Activated CD8-positive, alpha-beta memory T cell treated with anti-CD3 and anti-CD28 coated beads, Interleukin-2, amount 50 U/mL, for 4 hours (primary cell): ENCODE measurements around the gene ETV3.

ENCODE experiments used
- DNase-seq: peaks from one replicate; pipeline ENCODE4 v3.0.0-alpha.2; 2020

ETV3 gene

DNA sequence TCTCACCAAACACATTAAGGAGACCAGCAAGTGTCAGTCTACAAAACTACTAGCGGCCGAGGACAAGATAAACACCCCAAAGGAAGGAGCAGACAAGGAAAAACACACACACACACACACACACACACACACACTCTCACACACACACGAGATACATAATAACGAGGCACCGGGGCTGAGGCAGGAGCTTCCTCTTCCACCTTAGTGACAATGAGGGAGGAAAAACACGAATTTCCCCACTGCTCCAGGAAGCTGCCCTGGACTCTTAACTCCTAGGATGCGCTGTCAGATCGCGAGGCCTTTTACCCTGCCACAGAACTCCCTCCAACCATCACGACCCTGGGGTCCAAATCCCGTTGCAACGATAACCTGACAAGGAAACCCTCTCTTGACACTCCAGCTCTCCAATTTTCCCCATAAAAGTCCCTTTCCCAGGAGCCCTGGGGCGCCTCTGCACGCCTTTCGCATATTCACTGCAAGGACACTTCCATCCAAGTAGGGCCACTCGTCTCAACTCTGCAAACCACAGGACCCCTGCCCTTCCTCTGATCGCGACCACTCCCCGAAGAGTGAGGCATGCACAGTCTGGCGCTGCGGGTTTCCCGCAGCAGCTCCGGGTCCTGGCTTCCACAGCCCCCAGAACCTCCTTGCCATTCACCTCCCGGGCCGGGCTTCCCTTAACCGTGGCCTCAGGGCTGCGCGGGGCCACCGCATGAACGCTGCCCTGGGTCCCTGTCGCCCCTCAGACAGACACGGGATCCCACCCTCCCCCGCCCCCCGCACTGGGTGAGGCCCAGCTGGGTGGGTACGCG, 581 bp downstream of the ETV3 start:
- DNase-seq, result no peak

DNA sequence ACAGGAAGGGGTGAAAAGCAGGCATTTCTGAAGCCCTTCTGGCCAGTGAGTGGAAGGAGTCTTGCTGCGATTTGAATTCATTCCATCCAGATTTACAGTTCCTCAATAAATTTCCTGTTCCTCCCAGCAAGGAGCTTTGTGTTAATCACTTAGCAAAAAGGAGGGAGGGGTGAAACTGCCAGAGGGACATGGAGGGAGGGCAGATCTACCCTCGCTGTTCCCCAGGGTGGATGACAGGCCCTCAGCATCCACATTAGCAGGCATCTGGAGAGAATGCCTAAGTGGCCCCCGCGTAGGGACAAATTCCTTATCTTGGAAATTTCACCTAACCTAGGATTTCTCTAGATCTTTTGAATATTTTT, 1.2 kb downstream of the ETV3 start:
- DNase-seq, result no peak

DNA sequence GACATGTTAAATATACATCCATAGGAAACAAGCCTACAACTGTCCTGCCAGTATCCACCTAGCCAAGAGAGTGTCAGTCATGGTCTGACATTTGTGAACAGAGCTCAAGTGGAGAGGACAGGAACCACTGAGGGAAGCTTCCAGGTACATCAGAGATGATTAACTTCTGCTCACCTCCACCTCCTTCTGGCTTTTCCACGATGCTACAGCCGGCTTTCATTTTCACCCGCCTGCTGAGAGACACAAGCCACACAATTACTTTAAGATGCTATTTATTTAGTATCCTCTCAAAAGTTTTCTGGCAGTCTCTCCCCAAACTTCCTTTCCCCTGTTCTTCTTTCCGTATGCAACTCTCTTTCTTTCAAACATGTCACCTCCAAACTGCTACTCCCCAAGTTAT, 2.1 kb downstream of the ETV3 start:
- DNase-seq, result no peak

DNA sequence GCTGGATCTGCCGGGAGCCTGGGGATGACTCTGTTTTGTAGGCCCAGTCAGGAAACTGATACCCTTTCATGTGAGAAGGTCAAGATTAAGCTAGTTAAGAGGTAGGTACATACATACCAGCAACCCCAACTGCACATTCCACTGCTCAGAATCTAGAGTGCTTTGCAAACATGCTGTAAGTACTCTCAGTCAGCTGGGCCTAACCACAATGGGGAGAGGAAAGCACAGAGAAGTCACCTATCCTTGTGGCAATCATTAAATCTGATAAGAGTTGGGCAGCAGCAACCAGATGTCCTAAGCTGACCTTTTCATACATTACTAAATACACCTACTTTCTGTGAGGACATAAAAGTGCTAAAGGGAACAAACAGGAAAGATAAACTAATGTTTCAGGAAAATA, 2.5 kb downstream of the ETV3 start:
- DNase-seq, result no peak

DNA sequence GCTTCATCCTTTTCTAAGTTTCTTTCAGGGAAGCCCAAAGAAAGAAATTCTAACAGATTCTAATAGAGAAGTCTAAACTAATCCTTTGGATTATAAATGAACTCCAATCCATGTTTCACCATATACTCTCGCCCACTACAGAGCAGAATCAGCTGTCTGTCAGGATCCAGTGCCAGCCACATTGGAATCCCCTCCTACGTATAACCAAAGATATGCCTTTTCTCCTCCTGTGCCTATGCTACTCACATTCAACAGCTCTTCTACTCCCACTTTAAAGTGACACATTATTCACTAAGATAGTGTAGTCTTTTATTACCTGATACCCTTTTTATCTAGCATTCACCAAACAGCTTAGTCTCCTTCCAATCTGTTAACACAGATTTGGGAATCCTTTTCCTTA, 3.1 kb downstream of the ETV3 start:
- no peak for DNase-seq

DNA sequence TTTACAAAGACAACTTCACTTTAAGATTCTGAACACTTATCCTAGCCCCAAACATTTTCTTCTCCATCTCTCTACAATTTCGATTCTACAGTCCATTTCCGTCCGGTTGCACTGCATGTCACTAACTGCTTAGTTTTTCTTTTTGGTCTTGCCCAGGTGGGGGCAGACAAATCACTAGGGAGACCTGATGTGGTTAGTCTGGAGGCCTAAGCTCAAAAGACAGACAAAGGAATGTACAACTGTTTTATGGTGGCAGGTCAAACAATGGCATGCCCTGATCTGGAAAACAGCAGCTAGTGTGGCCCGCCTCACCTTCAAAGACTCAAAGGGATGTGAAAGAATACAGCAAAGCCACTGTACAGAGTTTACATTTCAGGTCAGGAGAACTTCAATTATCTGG, 3.8 kb downstream of the ETV3 start:
- no peak for DNase-seq

DNA sequence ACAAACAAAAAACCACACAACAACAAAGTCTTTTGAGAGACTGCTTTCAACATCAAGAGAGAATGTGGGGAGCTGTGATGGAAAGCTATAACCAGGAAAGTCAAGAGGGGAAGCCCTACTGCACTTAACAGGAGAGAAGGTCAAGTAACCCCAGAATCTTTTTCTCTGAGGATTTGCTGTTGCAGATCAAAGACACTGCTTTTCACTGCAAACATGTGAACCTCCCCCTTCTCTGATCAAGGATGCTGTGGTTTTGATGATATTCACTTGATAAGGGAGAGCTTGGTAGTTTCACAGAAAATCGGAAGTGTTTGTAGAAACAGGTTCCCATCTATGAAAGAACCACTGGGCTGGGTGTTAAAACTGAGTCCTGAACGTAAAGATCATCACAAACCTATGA, 4.8 kb downstream of the ETV3 start:
- DNase-seq, result no peak

DNA sequence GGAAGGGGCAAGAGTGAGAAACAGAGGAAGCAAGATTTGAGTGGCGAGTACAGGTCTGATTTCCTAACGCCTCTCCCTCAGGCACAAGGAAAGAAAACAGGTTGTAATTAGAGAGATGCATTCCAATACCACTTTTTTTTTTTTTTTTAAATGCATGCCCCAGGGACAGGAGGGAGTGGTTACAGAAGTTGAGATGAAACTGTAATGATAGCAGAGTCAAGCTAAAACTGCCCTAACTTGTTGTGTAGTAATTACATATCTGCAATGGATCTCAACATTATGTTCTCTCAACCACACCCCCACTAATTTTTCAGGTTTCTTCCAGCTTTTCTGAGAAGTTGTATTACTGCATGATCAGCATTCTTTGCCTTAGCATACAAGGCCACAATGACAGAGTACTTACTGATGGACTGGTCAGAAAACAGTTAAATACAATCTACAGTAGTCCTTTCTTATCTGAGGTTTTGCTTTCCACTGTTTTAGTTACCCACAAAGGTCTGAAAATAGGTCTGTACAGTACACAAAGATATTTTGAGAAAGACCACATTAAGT, 5.5 kb downstream of the ETV3 start:
- no peak for DNase-seq

DNA sequence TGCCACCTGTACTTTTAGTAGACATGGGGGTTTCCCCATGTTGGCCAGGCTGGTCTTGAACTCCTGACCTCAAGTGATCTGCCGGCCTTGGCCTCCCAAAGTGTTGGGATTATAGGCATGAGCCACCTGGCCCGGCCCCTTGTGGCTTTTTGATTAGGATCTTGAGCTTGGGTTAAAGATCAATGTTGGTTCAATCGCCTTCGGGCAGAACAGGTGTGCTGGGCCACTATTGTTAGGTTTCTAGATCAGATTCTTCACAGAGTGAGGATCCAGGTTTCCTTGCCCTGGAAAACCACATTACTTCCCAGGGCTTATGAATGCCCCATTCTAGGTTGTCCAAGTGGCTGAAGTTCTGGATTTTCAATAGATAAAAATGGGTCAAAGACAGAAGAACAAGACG, 6.1 kb downstream of the ETV3 start:
- DNase-seq, result no peak

DNA sequence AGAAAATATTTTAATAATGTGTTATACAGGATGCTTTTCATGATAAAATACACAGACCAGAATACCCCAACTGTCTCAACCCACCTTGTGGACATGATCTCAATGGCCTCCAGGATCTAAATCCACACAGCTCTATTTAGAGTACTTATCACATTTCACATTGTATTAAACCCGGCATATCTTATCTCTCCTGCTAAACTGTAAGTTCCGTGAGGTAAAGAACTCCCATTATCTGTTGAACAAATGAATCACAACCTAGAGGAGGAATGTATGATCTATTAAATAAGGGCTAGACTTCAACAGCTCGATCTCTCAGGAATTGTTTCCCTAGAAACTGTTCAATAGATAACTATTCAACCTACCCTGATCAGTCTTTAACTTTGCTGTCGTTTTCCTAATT, 6.9 kb downstream of the ETV3 start:
- no peak for DNase-seq

DNA sequence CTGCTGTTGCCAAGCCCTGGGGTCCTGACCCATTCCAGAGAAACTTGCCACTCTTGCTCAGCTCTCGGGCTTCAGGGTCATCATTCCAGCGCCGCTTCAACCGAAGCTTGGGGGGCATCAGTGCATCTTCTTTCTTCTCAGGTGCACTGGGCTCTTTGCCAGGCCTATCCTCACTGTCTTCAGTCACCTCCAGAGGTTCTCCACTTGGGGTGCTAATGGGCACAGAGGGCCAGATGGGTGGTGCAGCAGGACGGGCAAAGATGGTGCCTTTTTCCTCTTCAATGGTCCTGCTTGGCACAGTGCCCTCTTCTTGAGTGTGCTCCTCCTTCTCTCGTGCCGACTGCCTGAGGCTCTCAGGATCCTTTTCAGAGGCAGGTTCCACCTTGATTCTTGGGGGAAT, 13.3 kb downstream of the ETV3 start:
- no peak for DNase-seq

DNA sequence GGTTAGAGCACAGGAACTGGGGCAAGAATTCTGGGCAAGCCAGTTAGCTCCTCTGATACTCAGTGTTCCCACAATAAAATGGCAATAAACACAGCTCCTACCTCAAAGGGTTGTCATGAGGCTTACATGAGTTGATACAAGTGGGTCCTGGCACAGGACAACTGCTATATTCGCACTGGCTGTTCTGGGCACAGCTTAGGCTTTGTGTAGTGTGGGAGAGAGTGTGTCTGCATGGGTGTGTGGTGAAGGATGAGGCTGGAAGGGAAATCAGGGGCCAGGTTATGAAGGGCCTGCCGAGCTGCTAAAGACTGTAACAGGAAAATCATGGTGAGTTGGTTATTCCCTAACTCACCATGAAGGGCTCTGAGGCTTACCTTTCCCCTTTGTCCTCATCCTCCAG, 18.7 kb downstream of the ETV3 start:
- DNase-seq, result no peak

DNA sequence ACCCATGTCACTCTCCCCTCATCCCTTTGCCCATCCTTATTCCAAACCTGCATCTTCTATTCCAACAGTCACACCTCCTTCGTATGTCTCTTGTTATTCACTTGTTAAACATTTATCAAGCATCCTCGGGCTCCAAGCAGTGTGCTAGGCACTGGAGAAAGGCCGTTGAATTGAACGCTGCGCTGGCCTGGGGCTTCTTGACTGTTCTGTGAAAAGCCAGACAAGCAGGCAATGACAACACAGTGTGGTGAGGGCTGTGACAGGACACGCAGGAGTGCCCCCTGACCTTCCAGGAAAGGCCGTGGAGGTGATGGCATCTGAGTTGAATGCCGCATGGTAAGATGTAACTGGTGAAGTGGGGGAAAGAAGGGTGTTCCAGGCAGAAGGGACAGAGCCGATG, 19.2 kb downstream of the ETV3 start:
- DNase-seq, result no peak

DNA sequence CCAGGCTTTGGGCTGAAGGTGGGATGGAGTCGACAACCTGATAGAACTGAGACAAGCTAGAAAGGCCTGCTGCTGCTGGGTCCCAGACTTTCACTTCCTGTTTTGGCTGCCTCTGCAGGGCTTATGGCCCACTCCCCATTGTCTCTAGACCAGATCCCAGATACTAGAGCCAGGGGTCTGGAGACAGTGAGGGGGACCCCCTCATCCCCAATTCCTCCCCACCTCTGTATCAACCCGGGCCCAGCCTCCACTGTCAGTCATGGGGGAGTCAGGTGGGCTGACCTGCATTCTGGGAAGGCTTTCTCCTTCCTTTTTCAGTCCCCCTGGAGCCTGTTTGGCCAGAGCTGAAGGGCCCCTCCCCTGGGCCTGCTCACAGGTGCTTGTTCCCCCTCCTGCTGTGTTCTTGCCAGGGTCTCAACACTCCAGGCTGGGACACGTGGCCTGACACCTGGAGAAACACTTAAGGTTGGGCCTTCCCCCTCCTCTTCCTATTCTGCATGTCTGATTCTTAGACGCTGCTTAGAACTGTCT, 20.6 kb downstream of the ETV3 start:
- DNase-seq, result no peak

DNA sequence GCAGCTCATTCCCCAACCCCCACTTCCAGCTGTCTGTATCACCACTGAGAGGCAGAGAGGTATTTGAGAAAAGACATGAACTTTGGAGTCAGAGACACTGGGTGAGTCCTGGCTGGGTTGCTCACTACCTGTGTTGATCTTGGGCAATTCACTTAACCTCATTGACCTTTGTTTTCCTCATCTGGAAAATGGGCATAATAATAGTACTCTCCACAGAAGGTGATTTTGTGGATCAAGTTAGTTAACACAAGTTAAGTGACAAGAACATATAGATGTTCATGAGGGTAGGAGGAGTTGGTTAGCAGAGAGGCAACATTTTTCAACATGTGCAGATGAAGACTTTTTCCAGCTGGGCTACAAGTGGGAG, 21.5 kb downstream of the ETV3 start:
- no peak for DNase-seq

DNA sequence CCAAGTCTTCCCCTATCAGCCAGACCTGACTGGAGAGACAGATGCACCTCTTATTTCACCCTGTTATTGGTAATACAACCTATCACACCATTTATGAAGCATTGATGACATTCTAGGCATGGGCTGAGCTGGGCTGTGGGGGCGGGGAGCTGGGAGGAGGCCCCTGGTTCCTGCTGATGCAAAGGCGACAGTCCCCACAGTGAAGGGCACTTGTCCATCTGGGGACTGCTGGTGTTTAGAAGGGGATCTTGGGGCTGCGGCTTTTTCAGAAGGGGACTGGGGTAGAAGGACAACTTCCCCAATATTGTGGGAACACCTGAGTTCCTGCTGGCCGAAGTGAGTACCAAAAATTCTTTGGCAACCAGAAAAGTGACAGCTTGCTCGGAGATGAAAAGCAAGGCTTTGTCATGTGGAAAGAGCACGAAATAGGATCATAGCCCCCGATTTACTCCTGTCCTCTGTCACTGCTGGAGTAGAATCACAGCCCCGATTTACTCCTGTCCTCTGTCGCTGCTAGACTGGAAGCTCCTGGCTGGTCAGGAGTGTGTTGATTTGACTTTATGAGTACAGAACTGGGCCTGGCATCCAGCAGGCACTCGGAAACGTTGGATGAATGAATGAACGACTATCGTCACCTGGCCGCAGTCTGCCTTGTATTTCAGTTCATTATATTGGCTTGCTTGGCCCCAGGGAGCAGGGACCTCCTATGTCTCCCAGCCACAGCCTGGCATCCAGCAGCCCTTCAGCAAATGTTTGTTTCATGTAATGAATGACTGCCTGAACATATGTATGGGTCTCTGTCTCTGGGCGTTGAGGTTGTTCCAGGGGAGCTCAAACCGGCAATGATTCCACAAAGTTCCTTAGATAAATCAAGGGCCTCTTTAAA, 22.1 kb downstream of the ETV3 start:
- DNase-seq, result no peak

DNA sequence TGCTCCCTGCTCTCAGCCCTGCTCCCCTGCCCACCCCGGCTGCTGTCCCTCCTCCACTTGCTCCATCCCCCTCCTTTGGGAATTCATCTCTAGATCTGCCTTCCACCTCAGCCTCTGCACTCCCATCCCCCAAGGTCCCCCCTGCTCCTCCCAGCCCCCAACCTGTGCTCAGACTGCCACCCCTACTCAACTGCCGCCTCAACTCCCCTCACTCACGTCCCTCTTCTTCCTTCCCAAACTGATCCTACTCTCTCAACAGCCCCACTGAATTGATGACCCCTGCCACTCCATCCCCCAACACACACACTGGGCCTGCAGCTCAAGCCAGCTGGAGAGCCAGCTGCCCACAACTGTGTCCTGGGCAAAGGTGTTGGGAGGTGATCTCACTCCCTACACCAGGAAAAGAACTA, 22.8 kb downstream of the ETV3 start:
- DNase-seq, result no peak

DNA sequence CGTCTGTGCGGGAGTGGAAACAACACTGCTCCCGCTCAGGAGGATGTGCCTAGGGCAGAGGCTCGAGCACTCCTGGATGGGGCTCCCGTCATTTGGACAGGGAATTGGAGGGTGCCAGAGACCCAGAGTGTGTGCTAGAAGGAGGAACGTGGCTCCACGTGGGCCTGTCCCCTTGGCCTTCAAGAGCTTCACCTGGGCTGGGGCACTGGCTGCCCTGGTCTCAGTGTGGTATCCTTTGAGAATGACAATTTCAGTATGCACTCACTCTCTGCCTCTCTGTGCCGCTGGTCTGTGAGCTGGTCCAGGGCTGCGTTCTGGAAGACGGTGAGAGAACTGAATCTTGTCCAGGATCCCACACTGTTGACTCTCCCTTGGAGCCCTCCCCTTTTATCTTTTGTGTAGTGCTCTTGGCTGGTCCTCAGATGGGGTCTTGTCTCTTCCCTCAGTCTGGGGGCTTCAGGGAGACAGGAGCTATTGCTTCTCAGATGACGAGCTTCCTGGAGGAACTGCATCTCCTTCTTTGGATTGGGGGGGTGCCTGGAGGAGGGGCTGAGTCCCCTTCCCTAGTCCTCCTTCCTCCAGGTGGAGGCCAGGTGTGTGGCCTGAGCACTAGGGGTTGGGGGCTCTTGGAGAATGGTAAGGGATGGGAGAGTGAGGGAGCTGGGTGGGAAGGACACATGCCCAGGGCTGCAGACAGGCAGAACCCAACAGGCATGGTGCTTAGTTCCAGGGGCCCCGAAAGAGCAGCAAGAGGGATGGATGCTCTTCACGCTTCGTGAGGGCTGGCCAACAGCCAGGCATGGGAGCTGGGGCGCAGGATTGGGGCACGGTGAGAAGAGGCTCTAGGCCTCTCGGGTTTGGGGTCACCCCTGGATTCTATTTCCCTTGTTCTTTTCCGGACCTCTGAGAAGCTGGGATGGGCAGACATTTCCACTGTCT, 23.7 kb downstream of the ETV3 start:
- no peak for DNase-seq

DNA sequence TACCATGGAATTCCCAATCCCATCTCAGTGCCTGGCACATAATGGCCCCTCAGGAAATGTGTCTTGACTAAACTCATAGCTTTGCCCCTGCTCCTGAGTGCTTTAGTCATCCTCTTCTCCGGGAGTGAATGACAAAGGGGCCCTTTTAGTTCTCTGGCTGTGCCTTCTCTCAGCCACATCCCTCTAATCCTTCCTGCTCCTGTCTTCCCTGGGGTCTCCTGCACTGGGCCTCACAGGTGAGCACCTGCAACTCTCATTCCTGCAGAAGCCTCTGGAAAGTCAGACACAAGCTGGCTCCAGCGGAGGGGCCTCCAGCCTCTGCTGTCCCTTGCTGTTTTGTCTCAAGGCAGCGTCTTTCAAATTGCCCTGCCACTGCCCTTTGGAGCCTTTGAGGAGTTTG, 24.6 kb downstream of the ETV3 start:
- no peak for DNase-seq

DNA sequence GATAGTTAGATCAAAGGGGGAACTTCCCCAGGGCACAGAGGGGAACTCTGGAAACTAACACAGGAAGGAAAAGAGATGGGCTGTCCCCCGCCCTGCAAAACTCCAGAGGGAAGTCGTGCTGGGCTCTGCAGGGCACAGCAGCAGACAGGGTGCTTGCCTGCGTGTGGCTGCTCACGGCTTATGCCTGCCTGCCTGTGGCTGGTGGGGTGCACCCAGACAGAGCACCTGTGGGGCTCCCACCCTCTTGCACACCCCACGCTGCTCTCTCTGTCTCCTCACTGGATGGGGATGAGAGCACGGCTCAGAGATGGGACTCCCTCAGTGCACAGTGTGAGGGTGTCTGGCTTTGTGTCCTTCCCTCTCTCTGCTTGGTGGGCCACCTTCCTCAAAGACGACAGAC, 25.1 kb downstream of the ETV3 start:
- DNase-seq, result no peak

DNA sequence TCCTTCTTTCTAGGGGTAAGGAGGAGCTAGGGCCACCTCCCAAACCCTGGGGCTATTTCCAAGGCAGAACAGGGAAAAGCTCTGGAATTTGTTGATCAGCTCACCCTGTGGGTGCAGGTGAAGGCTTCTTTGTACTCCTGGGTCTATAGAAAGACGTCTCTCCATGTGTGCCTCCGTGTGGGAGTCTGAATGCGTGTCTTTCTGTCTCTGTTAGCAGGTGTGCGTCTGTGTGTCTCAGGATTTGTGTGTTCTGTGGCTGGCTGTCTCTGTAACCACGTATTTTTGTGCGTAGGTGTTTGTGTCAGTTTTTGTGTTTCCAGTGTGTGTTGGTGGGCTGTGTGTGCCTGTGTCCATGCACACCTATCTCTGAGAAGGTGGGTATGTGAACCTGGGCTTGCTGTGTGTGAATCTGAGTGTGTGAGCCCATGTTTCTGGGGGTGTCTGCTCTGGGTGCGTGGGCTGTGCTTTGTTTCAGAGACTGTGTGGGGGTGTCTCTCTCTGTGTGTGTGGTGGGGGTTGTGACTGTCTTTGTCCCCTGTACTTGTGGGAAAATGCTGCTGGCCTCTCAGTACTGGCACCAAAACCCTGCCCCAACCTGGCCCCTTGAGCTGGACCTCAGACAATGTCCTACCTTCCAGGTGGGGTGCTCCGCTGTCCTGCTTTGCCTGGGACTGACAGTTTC, 25.9 kb downstream of the ETV3 start:
- DNase-seq, result no peak
